Suppressor macrophage treated with lipopolysaccharide for 1 hour (primary cell): Measurements from ENCODE around the gene CCDC148.
"Not testable (repeated sequence)": the region's sequence is repeated elsewhere in the genome, so short reads cannot be mapped to it uniquely, and the experiment has no call there.

Source experiments
- DNase-seq, 3 donors: peaks; one replicate each; pipeline ENCODE4 v3.0.0-alpha.2; 2020 to 2022

The CCDC148 gene

DNA sequence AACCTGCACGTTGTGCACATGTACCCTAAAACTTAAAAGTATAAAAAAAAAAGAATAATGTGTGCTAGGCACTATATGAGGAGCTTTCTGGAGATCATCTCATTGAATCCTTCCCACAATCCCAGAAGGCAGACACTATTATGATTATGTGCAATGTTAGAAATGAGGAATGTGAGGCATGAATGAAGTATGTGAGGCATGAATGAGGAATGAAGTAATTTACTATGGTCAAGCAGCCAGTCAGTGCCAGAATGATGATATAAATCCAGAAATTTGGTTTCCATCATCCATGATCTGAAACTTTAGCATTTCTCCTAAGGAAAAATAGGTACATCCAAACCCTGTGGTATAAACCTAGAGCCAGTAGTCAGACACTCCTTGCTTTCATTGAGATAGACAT, 42.0 kb downstream of the CCDC148 start:
- DNase-seq = no peak

DNA sequence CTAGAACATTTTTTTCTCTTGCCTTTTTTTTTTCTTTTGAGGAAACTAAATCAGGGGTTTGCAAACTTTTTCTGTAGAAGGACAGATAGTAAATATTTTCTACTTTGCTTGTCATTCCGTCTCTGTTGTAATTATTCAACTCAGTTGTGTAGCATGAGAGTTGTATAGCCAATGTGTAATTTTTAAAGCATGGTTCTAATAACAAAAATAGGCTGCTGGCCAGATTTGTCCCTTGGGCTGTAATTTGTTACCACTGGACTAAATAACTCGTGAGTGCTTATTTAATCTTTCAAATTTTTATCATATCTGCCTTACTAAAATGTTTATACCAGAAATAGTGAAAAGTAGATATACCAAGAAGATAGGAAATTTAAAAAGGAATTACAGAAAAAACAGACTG, 43.0 kb downstream of the CCDC148 start:
- DNase-seq = no peak

DNA sequence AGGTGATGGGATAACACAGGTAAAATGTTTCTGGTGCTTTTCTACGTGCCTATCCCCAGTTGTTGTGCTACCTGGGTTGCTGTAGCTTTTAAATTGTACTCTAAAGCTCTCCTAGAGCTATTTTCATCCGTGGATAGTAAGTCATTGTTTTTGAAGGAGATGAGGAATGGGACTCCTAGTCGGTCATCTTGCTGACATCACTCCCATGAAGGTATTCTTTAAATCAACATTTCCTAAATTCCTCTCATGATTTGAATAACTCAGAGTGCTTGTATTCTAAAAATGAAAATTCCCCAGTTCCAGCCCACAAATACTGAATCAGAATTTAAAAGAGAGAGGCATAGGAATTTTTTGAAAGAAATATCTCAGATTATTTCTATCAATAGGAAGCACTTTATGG, 44.3 kb downstream of the CCDC148 start:
- DNase-seq = no peak

DNA sequence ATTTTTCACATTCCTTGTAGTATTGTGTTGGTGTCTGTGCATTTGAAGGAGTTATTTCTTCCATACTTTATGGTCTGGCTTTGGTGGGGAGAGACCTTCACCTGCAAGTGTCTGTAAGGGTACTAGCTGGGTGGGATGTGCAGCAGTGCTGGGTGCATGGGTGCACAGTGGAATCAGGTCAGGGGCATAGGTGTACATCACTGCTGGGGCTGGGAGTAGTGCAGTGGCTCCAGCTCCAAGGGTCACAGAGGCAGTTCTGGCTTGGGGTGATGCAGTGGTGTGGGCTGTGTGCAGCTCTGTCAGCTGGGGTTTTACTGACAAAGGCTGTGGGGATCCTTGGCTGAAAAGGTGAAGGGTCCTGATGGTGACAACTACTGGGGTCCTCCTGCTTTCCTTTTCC, 44.8 kb downstream of the CCDC148 start:
- DNase-seq = no peak

DNA sequence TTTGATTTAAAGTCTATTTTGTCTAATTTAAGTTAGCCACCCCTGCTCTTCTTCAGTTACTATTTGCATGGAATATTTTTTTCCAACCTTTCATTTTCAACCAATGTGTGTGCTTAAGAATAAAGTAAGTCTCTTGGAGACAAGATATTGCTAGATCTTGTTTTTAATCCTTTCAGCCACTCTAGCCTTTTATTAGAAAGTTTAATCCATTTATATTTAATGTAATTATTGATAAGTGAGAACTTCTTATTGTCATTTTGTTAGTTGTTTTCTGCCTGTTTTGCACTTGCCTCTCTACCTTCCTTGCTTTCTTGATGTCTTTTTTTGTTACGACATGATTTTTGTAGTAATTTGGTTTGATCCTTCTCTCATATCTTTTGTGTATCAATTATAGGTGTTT, 46.4 kb downstream of the CCDC148 start:
- DNase-seq = no peak

DNA sequence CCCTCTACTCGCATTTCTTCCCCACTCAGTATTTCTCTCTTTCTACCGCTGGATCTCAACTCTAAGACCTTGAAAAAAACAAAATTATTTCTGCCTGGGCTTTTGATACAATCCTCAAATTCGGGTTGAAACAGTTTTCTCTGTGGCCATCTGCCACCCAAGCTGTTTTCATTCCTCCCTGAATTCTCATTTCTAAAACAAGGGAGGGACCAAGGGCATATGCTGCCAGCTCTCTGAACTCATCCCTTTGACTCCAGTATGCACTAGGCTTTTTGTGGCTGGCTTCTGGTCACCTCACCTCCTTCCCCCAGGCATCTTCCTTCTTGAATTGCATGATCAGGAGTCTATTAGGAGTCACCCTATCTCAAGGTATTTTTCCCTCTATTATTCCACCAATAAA, 49.5 kb downstream of the CCDC148 start:
- DNase-seq = no peak

GRCh38 chr2:158405341-158405740, 51.2 kb downstream of the CCDC148 start:
- no peak for DNase-seq

DNA sequence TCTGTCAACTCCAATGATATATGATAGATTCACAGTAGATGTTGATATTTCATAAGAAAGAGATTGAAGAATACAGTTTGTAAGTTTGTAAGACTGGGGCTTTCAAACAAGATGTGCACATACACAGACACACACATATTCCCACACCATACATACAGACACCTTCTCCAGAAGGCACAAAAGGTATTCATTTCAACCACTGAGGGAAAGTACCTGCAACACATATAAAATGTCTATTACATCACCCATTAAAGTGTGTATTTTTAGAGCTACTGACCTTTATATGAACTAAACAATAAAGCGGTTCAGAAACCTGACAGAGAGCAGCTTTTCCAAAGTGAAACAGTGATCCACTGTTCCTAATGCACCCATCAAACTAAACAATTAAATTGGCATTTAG, 53.3 kb downstream of the CCDC148 start:
- DNase-seq = no peak

DNA sequence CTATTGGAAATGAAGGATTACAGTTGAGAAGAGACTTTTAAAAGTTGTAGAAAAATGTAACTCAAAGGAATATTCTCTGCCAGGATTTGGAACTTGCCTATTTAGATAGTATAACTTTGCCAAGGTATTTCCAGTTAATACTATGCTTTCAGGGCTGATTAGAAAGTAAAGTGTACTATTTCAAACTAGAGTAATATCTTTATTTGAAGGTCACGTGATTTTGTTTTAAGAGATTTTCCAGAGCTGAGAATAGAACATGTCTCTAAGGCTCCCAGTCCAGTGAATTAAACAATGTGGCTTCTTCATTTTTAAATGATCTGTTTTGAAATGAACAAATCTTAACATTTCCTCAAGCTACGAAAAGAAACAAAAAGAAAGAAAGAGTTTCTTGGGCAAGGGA, 53.9 kb downstream of the CCDC148 start:
- DNase-seq = no peak

- peak; percentile 43 to 59 (median 47) for DNase-seq
These were observed 61.4 kb downstream of the CCDC148 start for GRCh38 chr2:158395166-158395565.

DNA sequence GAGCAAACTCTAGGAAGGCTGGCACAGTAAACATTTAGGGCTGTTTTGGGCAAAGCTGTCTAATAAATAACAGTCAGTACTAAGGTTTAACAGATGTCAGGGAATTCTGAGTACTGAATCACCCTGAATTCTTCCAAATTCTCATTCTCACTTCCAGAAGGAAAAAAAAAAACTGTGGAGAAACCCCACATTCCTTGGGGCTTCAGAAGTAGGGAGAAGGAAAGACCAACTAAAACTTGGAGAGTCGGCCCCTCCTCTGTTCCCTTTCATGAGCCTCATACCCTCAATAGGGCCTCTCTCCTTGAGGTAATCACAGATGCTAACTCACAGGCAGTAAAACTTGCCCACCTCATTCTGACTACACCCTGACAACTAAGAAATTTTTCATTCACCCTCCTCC, 62.1 kb downstream of the CCDC148 start:
- no peak for DNase-seq

DNA sequence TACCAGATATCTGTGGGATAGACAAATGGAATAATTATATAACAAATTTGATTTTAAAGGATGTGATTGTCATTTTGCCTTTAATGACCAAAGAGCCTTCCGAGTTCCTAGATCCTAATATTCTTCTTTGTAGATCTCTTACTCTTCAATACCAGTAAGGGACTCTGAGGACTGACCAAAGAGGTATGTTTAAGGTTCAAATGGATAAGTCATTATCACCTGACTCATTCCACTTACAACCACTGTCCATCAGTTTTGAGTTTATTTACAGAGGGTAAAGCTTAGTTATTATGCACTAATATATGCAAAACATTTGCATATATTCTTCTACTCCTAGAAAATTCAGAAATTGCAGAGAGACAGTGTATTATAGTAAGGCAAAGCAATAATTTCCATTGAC, 62.7 kb downstream of the CCDC148 start:
- DNase-seq = no peak

GRCh38 chr2:158392687-158393086, 63.9 kb downstream of the CCDC148 start:
- no peak for DNase-seq

DNA sequence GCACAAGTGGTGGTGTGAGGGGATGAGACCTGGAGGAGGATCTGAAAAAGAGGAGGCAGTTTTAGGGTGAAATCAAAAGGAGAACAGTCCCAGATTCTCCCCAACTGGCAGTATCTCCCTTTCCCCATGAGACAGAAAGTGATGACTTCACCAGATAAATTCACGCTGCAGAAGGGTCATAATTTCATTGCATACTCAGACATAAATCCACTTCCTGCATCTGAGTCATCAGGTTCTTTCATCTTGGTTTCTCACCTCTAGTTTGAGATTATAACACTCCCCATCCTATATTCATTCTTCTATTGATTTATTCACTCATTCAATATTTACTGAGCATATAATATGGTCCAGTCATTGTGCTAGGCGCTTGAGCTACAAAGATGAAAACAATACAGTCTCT, 64.7 kb downstream of the CCDC148 start:
- DNase-seq = peak; percentile 28 to 39 (median 32)

GRCh38 chr2:158391361-158391760, 65.2 kb downstream of the CCDC148 start:
- DNase-seq = no peak

GRCh38 chr2:158388159-158388558, 68.4 kb downstream of the CCDC148 start:
- no peak for DNase-seq

GRCh38 chr2:158385646-158386045, 70.9 kb downstream of the CCDC148 start:
- DNase-seq = no peak

GRCh38 chr2:158381978-158382377, 74.6 kb downstream of the CCDC148 start:
- DNase-seq = no peak

- no peak for DNase-seq
These were observed 75.3 kb downstream of the CCDC148 start for GRCh38 chr2:158381205-158381604.

GRCh38 chr2:158380746-158381145, 75.8 kb downstream of the CCDC148 start:
- no peak for DNase-seq

GRCh38 chr2:158378926-158379325, 77.6 kb downstream of the CCDC148 start:
- DNase-seq = no peak

DNA sequence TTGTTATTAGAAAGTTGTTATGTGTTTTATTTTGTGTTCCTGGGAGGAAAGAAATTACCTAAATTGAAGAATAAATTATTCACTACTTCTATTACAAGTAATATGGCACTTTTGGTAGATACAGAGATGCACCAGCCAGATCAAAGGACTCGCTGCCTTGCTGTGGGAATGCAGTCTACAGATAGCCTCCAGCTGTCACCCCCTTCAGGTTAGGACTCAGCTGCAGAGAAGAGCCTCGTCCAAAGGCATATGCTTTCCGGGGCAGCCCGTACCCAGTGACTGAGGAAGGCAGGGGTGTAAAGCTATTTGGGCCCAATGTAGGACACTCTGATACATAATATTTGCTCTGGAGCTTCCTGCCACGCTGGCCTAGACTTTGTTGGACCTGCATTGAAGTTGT, 90.2 kb downstream of the CCDC148 start:
- no peak for DNase-seq

DNA sequence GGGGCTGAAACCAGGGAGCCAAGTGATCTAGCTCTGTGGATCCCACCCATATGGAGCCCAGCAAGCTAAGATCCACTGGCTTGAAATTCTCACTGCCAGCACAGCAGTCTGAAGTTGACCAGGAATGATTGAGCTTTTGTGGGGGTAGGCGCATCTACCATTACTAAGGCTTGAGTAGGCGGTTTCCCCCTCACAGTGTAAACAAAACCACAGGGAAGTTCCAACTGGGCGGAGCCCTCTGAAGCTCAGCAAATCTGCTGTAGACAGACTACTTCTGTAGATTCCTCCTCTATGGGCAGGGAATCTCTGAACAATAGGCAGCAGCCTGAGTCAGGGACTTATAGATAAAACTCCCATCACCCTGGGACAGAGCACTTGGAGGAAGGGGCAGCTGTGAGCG, 96.7 kb downstream of the CCDC148 start:
- peak; percentile 69 to 86 (median 77) for DNase-seq

- no peak for DNase-seq
These were observed 98.9 kb downstream of the CCDC148 start for GRCh38 chr2:158357699-158358098.

- no peak for DNase-seq
These were observed 99.4 kb downstream of the CCDC148 start for GRCh38 chr2:158357122-158357521.

- not testable (repeated sequence) for DNase-seq
These were observed 105.1 kb downstream of the CCDC148 start for GRCh38 chr2:158351466-158351816.
